SH-SY5Y (cell line): Measurements from ENCODE around the gene PTPRM.

Experiments
- GATA2 ChIP-seq: IDR thresholded peaks from 2 replicates; pipeline ENCODE4 v1.6.1; 2011; ENCODE audit warnings: mild to moderate bottlenecking, low read depth, low read length
- GATA3 ChIP-seq: IDR thresholded peaks from 2 replicates; pipeline ENCODE4 v1.6.1; 2011; ENCODE audit warnings: low read depth, mild to moderate bottlenecking, low read length, moderate library complexity

The PTPRM gene

DNA sequence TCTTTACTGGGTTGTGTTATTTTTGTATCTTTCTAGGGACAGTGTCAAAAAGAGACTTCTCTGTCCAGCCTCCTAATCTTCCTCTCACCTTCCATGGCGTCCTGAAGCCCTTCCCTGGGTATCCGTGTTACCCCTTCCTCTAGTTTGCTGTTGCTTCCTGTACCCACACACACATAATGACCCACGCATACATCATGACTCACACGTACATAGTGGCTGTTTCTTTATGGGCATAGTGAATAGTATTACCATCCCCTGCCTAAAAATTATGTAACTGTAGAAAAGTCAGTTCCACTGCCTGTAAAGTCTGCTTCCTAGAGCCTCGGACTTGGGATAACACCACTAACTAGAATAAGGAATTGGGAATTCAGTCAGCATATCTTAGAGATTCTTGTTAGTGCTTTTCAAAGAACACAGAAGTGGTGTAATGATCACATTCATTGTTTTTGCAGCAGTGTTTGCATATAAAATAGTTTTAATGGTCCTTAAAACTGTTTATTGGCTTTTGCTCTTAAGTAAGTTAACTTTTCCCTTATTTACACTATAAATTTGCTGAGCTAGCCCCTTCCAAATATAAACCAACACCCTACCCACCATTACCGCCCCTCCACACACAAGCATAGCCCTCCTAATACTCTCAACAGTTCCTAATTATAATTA lies 733.8 kb downstream of the PTPRM start:
- TF ChIP-seq GATA2, result no peak
- no peak for TF ChIP-seq GATA3

- TF ChIP-seq GATA2 (no peak), GATA3 (no peak)
Measured at GRCh38 chr18:8301427-8302172, 734.5 kb downstream of the PTPRM start.

DNA sequence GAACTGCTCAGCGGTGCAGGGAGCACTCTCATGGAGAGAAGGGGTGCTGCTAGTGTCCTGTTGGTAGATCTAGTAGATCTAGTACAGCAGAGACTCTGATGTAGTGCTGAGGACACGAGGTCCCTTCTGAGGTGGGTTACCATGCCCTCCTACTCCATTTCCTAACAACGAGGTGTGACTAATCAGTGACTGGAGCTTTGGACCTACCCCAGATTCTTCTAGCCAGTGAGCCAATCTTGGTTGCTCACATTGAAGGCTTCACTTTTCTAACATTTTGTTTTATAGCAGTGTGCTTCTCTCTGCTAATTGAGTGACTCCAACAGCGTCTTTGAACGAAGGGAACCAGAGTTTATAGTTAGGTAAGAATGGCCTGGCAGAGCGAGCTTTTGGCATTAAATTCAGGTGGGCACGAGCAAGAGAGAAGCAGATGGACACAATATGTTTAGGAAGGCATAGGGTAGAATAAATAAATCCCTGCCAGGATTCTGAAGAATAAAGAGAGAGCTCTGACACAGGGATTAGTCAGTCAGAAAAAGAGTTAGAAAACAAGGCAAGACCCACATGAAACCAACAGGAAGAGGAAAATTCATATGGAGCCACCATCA lies 736.1 kb downstream of the PTPRM start:
- TF ChIP-seq GATA2, result no peak
- TF ChIP-seq GATA3, result no peak

DNA sequence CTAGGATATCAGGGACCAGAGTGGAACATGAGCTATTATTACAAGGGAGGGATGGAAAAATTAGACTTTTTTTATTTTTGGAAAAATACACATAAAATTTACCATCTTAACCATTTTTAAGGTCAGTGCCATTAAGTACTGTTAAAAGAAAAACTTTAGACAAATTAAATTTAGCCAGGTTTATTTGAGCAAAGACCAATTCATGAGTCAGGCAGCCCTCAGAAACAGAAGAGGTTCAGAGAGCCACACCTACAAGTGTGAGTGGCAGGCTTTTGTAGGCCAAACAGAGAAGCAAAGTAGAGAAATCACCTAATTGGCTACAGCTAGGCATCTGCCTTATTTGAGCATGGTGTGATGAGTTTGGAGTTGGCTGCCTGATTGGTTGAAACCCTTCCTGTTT lies 740.8 kb downstream of the PTPRM start:
- TF ChIP-seq GATA3 (no peak), GATA2 (no peak)

DNA sequence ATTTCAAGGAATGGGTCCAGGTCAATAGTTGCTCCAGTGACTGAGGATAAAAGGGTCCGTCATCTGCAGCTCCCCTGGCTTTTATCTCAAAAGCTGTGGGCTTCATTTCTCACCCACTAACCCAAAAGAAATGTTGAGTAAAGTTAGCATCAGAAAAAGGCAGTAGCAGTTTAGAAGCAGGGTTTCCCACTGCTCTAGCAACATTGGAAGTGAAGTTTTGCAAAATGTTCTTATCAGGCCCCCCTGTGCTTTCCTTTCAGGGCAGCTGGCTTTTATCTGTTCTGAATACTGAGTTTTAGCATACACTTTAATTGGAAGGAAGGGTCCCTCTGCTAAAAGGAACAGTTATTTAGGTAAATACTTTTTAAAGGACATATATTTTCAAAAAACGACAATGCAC lies 745.9 kb downstream of the PTPRM start:
- TF ChIP-seq GATA2 (no peak), GATA3 (no peak)

DNA sequence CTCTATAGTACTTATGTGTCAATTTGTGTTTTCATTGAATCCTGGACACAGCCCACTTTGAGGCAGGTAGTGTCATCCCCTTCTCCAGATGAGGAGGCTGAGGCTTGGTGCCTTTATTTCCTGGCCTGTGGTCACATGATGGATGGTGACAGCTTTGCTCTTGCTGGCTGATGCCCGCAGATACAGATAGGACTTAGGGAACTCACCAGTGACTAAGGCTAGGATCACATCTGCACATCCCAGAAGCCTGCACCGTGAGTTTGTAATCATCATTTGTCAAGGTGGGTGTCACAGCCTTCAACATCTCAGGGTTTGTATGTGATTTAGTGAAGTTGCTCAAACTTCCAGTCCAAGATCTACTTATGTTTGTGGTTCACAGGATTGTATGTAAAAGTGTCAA lies 747.0 kb downstream of the PTPRM start:
- TF ChIP-seq GATA2 (no peak), GATA3 (no peak)

DNA sequence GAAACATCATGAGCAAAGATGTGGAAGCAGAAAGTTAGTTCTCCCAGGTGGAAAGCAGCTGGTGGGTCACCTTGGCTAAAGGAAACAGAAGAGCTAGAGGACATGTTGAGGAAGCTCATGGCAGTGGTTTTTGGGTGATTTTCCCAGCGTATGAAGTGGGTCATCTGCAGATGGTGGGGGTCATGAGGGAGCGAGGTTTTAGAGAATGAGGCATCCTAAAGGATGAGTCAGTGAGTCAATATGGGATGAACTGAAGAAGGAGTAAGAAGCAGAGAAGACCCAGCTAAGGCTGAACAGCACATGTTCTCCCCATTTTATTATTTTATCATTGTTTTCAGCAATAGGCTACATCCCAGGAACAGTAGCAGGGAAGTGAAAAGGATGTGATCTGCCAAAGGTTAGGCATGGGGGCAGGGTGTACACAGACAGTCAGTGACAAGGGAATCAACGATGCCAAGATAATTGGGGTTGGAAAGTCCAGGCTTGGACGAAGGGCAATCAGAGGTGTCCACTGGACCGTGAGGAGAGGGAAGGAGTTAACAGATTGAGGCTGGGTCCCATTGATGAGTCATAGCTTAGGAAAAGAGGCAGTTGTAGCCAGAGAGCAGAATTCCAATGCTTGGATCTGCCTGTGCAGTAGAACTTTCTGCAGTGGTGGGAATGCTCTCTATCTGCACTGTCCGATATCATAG lies 752.8 kb downstream of the PTPRM start:
- TF ChIP-seq GATA2 (no peak), GATA3 (no peak)

- TF ChIP-seq GATA2 (no peak), GATA3 (no peak)
Measured at GRCh38 chr18:8322486-8322885, 755.4 kb downstream of the PTPRM start.

- TF ChIP-seq GATA3 (no peak), GATA2 (no peak)
Measured at GRCh38 chr18:8324343-8325065, 757.4 kb downstream of the PTPRM start.

GRCh38 chr18:8326763-8327394 lies 759.8 kb downstream of the PTPRM start:
- TF ChIP-seq GATA3, result peak; percentile 78
- peak; percentile 89 for TF ChIP-seq GATA2

- no peak for TF ChIP-seq GATA2
Measured at GRCh38 chr18:8328126-8328525, 761.0 kb downstream of the PTPRM start.

- no peak for TF ChIP-seq GATA2
- TF ChIP-seq GATA3, result no peak
Measured at GRCh38 chr18:8329186-8329771, 762.2 kb downstream of the PTPRM start.

GRCh38 chr18:8330575-8330974 lies 763.5 kb downstream of the PTPRM start:
- no peak for TF ChIP-seq GATA2
- no peak for TF ChIP-seq GATA3

GRCh38 chr18:8332286-8332685 lies 765.2 kb downstream of the PTPRM start:
- TF ChIP-seq GATA2 (no peak), GATA3 (no peak)
